ENCODE data around the gene KRTAP10-10.

- no peak for TF ChIP-seq CTCF (IDR thresholded peaks at IDR 0.05 in 8 of 11, conservative IDR thresholded peaks at IDR 0.05 in 3 of 11)
- no peak for TF ChIP-seq POLR2A (IDR thresholded peaks at IDR 0.05)
- TF ChIP-seq POLR2AphosphoS5 (IDR thresholded peaks at IDR 0.05) = no peak
Measured at GRCh38 chr21:44650973-44651675, 14.0 kb downstream of the KRTAP10-10 start.
